Esophagus squamous epithelium (tissue), 5 donors: ENCODE measurements around the gene STT3A. TPM values are rescaled to one million over a fixed set of nuclear protein-coding genes. Genes with fewer than 3 reads are reported as not detected.

ENCODE experiments used
- DNase-seq: peaks from one replicate; lab custom pipeline; 2025; lab: John Stamatoyannopoulos, UW
- H3K27ac ChIP-seq, 4 donors: fragments of 200-600 bp; sonication (generic); one replicate each; pipeline ENCODE4 v1.5.1; 2016 to 2019; ENCODE audit warnings: mild to moderate bottlenecking in 1 of 4
- H3K27me3 ChIP-seq, 4 donors: fragments of 200-600 bp; sonication (generic); 1 replicate in 3 of 4; 2 replicates in 1 of 4; pipeline versions ENCODE4 v1.5.1 to v1.6.0; 2017 to 2021; ENCODE audit warnings: antibody characterized with exemption in 1 of 4
- H3K36me3 ChIP-seq, 3 donors: fragments of 200-600 bp; sonication (generic); one replicate each; pipeline ENCODE4 v1.5.1; 2016 to 2019
- H3K4me1 ChIP-seq, 3 donors: fragments of 200-600 bp; sonication (generic); one replicate each; pipeline ENCODE4 v1.5.1; 2017 to 2019
- H3K4me3 ChIP-seq, 4 donors: fragments of 200-600 bp; sonication (generic); 1 replicate in 3 of 4; 2 replicates in 1 of 4; pipeline ENCODE4 v1.5.1; 2016 to 2019; ENCODE audit warnings: mild to moderate bottlenecking in 2 of 4, moderate library complexity in 1 of 4
- H3K9me3 ChIP-seq, 3 donors: fragments of 200-600 bp; sonication (generic); one replicate each; pipeline ENCODE4 v1.5.1; 2016 to 2019
- POLR2A ChIP-seq, 4 donors: fragments of 450-650 bp; IDR thresholded peaks; one replicate each; pipeline ENCODE4 v1.6.1; 2017; ENCODE audit warnings: antibody characterized with exemption in 4 of 4, mild to moderate bottlenecking in 4 of 4, moderate library complexity in 3 of 4
- WGBS, 2 donors: methylation state at CpG; one replicate each; pipeline ENCODE4 v1.1.5; 2018; 5-methylcytosine and 5-hydroxymethylcytosine counted together
- intact Hi-C: fragments of 100-400 bp; cut with DNase I; formaldehyde crosslinking; loops from one replicate; pipeline ENCODE4 v1.15.0; 2022
- total RNA-seq, 4 donors: library from RNA; depleted of rRNA; stranded (reverse); fragments of >200 nt; gene quantifications; one replicate each; pipeline ENCODE4 v1.1.0, GENCODE V29; 2016
- TF ChIP-seq, protein P1 (sequence below), 6 experiments: fragments of 450-650 bp in 4 of 6; fragments of 200-600 bp in 2 of 6; sonication (generic) in 2 of 6; IDR thresholded peaks; one replicate each; pipeline ENCODE4 v1.5.1; 2016 to 2019; ENCODE audit warnings: antibody characterized with exemption in 6 of 6, mild to moderate bottlenecking in 4 of 6, moderate library complexity in 4 of 6
- donor health status: DM: yes; HTN: yes; CAD: no.

Gene STT3A
- total RNA-seq, 4 donors from 2014 or later = 50.7 to 89.7 (median 67.2) TPM

GRCh38 chr11:125554038-125554437, 38.6 kb upstream of the STT3A start:
- Histone ChIP-seq H3K9me3 (peaks cover 0 to 22% (median 19%) of the 10 kb centered on the region in 3 donors), H3K36me3 (no peaks in the 10 kb centered on the region), H3K4me1 (no peaks in the 10 kb centered on the region), H3K4me3 (no peak overlapping the region), H3K27me3 (no peaks in the 10 kb centered on the region), H3K27ac (no peak overlapping the region)
- intact Hi-C loops = no loop called here
- no peak for TF ChIP-seq POLR2A (IDR thresholded peaks at IDR 0.05)
- TF ChIP-seq, protein P1, sequence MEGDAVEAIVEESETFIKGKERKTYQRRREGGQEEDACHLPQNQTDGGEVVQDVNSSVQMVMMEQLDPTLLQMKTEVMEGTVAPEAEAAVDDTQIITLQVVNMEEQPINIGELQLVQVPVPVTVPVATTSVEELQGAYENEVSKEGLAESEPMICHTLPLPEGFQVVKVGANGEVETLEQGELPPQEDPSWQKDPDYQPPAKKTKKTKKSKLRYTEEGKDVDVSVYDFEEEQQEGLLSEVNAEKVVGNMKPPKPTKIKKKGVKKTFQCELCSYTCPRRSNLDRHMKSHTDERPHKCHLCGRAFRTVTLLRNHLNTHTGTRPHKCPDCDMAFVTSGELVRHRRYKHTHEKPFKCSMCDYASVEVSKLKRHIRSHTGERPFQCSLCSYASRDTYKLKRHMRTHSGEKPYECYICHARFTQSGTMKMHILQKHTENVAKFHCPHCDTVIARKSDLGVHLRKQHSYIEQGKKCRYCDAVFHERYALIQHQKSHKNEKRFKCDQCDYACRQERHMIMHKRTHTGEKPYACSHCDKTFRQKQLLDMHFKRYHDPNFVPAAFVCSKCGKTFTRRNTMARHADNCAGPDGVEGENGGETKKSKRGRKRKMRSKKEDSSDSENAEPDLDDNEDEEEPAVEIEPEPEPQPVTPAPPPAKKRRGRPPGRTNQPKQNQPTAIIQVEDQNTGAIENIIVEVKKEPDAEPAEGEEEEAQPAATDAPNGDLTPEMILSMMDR (IDR thresholded peaks at IDR 0.05) = no peak
- WGBS, 2 donors = 67 to 83% methylated on average over 1 to 3 of the region's 3 CpGs
- no peak for DNase-seq

- Histone ChIP-seq H3K9me3 (no peaks in the 10 kb centered on the region), H3K36me3 (no peaks in the 10 kb centered on the region), H3K27me3 (no peaks in the 10 kb centered on the region), H3K4me3 (no peak overlapping the region), H3K27ac (no peak overlapping the region), H3K4me1 (no peaks in the 10 kb centered on the region)
- intact Hi-C loops = no loop called here
- DNase-seq = no peak
- 41 to 61% methylated on average over 3 of the region's 3 CpGs for WGBS, 2 donors
- TF ChIP-seq, protein P1 (IDR thresholded peaks at IDR 0.05) = no peak
- no peak for TF ChIP-seq POLR2A (IDR thresholded peaks at IDR 0.05)
Measured at GRCh38 chr11:125559888-125560287, 32.8 kb upstream of the STT3A start.

DNA sequence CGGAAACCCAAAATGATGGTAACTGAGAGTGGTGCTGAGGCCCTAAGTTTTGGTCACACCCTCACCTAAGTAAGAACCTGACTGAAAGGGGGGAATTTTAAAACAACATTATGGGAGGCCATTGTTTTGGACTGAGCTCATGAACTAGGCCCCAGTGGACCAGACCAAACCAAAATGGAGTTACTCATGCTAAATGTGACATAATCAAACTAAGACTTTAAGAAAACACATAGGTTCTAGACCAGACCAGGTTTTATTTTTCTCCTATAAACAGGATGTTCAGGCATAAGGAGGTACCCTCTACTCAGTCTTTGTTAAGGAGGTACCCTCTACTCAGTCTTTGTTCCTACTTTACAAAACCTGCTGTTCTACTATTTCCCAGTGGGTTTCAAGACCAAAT, 30.7 kb upstream of the STT3A start:
- Histone ChIP-seq H3K4me1 (no peaks in the 10 kb centered on the region), H3K4me3 (no peak overlapping the region), H3K27ac (no peak overlapping the region), H3K36me3 (no peaks in the 10 kb centered on the region), H3K27me3 (no peaks in the 10 kb centered on the region), H3K9me3 (no peaks in the 10 kb centered on the region)
- TF ChIP-seq POLR2A (IDR thresholded peaks at IDR 0.05) = no peak
- WGBS, 2 donors = 86 to 100% methylated on average over 1 of the region's 1 CpG
- intact Hi-C loops = no loop called here
- DNase-seq = no peak

DNA sequence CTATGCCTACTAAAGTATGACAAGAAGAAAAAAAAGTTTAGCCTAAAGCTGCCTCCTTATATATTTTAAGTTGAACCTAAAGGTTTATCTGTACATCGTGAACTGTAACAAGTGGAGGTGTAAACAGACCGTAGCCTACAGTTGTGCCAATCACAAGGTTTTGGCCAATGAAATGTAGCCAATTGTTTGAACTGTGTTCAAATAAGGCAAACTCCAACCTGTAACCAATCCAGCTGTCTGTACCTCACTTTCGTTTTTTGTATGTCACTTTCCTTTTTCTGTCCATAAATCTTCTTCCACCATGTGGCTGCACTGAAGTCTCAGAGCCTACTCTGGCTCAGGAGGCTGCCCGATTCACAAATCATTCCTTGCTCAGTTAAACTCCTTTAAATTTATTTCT, 30.2 kb upstream of the STT3A start:
- DNase-seq = no peak
- Histone ChIP-seq H3K36me3 (no peaks in the 10 kb centered on the region), H3K4me3 (no peak overlapping the region), H3K9me3 (no peaks in the 10 kb centered on the region), H3K4me1 (no peaks in the 10 kb centered on the region), H3K27me3 (no peaks in the 10 kb centered on the region), H3K27ac (no peak overlapping the region)
- intact Hi-C loops = no loop called here
- WGBS, 2 donors = 71 to 74% methylated on average over 4 of the region's 4 CpGs
- no peak for TF ChIP-seq POLR2A (IDR thresholded peaks at IDR 0.05)
- TF ChIP-seq, protein P1 (IDR thresholded peaks at IDR 0.05) = no peak

DNA sequence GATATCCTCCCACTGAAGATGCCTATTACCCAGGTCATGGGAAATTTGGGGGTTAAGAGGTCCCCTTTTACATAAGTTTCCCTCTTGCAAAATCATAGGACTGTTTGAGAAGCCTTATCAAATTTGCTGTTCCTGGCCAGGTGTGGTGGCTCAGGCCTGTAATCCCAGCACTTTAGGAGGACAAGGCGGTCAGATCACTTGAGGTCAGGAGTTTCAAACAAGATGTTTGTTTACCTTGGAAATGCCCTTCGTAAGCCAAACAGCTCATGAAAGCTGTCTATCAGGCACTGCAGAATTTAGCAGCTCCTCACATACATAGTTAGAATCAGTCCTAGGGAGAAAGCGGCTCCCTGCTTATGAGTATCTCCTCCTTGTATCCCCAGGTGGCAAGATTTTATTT, 28.3 kb upstream of the STT3A start:
- Histone ChIP-seq H3K9me3 (no peaks in the 10 kb centered on the region), H3K27ac (no peak overlapping the region), H3K36me3 (no peaks in the 10 kb centered on the region), H3K27me3 (no peaks in the 10 kb centered on the region), H3K4me1 (peaks cover 0 to 5% (median 0%) of the 10 kb centered on the region in 3 donors), H3K4me3 (no peak overlapping the region)
- 49 to 77% methylated on average over 2 to 3 of the region's 3 CpGs for WGBS, 2 donors
- intact Hi-C loops = no loop called here
- DNase-seq = no peak
- TF ChIP-seq POLR2A (IDR thresholded peaks at IDR 0.05) = no peak
- TF ChIP-seq, protein P1 (IDR thresholded peaks at IDR 0.05) = no peak

- Histone ChIP-seq H3K4me1 (peaks cover 7 to 21% (median 9%) of the 10 kb centered on the region in 3 donors), H3K9me3 (no peaks in the 10 kb centered on the region), H3K4me3 (no peak overlapping the region), H3K27ac (no peak overlapping the region), H3K27me3 (no peaks in the 10 kb centered on the region), H3K36me3 (no peaks in the 10 kb centered on the region)
- TF ChIP-seq, protein P1 (IDR thresholded peaks at IDR 0.05) = no peak
- no peak for TF ChIP-seq POLR2A (IDR thresholded peaks at IDR 0.05)
- intact Hi-C loops = no loop called here
- WGBS, 2 donors = 83 to 92% methylated on average over 2 of the region's 4 CpGs
- DNase-seq = no peak
Measured at GRCh38 chr11:125566235-125566634, 26.4 kb upstream of the STT3A start.
